ENCODE data around the gene ESYT1.

DNA sequence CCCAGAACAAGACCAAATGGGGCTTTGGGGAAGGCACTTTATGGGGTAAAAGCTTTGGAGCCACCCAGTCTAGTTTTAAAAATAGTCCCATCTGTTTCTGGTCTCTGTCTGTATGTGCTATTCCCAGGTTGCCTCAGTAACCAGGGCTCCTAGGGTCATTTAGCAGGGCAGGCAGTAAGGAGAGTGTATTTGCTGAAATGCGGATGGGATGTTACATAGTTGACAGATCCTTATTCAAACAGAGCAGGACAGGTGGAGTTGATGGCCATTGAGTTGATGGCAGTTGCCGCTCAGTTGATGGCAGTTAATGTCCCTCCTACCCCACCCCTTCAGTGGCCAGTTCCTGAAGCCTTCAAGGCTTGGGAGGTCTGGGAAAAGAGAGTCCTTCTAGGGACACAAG lies 5.4 kb upstream of the ESYT1 start:
- TF ChIP-seq, protein P1, sequence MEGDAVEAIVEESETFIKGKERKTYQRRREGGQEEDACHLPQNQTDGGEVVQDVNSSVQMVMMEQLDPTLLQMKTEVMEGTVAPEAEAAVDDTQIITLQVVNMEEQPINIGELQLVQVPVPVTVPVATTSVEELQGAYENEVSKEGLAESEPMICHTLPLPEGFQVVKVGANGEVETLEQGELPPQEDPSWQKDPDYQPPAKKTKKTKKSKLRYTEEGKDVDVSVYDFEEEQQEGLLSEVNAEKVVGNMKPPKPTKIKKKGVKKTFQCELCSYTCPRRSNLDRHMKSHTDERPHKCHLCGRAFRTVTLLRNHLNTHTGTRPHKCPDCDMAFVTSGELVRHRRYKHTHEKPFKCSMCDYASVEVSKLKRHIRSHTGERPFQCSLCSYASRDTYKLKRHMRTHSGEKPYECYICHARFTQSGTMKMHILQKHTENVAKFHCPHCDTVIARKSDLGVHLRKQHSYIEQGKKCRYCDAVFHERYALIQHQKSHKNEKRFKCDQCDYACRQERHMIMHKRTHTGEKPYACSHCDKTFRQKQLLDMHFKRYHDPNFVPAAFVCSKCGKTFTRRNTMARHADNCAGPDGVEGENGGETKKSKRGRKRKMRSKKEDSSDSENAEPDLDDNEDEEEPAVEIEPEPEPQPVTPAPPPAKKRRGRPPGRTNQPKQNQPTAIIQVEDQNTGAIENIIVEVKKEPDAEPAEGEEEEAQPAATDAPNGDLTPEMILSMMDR (conservative IDR thresholded peaks at IDR 0.05 in 1 of 2, IDR thresholded peaks at IDR 0.05 in 1 of 2; ENCODE audit: low read depth in 1 of 2, low read length in 2 of 2), result no peak
- TF ChIP-seq EZH2 (IDR thresholded peaks at IDR 0.05; ENCODE audit: low read length, missing control alignments), result no peak

Measured in fibroblast of lung (primary cell).